SK-N-DZ (cell line): ENCODE measurements around the gene ZNF609.

ENCODE experiments used
- DNase-seq: peaks from one replicate; pipeline ENCODE4 v3.0.0-alpha.2; 2015; ENCODE audit warnings: low spot score

ZNF609 gene

DNA sequence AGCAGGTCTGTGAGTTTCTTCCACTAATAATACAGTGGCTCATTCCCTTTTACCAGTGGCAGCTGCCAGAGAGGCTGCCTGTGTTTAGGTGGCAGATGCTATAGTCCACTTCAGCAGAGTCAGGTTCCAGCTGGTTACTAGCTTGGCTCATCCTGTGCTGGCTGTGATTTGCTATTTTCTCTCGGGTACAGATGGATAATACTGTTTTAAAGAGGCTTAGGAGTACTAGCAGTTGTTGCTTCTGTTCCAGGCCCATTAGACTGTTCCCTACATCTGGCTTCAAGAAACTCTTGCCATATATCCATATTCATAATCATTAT, 41.0 kb downstream of the ZNF609 start:
- no peak for DNase-seq

DNA sequence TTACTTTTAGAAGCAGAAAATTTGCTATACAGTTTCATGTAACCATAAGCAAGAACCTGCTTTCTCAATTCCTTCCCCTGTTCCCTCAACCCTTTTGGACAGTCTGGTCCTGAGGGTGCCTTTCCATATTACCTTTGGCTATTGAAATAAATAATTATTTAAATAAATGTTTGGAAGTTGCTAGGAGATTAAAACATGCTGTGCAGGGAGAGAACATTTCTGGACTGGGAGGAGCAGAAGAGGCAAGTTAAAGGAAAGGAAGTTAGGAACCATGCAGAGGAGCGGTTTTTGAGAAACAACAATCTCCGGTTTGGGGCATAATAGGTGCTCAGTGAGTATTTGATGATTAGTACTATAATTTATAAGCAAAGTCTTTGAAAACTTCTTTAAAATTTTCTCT, 41.8 kb downstream of the ZNF609 start:
- DNase-seq: no peak

DNA sequence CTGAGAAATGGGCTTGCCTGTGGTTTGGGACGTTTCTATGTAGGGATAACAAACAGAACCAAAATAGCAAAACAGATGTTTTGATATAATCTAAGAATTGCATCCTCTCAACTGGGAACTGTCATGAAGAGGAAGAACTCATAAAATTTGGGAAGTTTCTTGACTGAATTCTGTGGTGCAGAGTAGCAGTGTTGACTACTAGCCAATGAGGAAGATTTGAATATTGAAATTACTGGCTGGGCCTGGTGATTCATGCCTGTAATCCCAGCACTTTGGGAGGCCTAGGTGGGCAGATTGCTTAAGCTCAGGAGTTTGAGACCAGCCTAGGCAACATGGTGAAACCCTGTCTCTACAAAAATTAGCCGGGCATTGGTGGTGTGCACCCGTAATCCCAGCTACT, 42.2 kb downstream of the ZNF609 start:
- DNase-seq: no peak

DNA sequence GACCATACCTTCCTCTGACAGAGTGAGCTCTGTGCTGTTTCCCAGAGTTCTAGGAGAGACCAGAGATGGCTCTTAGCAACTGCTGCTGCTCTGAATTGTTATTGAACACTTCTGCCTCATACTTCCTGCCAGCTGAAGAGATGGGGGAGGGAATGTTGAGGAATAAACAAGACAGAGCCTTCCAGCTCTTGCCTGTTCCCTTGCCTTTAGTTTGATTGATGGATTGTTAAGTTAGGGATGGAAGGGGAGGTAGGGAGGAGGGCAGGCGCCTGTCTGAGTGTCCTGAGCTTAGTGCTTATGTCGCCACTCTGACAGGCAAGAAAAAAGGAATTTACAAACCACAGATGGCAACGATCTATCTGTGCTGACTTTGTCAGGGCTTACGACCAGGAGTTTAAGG, 42.8 kb downstream of the ZNF609 start:
- no peak for DNase-seq

DNA sequence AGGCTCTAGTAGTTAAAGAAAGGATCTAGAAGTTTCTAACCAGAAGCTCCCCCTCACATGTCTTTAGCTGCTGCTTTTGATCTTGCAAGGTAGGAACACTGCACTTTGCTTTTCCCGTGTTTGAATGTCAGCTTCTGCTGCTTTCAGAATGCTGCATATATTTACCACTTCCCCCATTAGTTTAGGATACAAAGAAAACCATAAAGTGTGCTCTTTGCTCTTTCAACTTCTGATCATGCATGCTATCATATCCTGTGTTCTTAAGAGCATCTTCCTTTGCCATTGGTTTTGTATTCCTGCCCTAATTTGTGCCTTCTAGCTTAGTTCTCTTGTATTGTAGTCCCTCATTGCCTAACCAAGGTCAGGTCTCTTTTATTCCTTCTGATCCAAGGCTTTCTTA, 43.3 kb downstream of the ZNF609 start:
- DNase-seq: no peak

DNA sequence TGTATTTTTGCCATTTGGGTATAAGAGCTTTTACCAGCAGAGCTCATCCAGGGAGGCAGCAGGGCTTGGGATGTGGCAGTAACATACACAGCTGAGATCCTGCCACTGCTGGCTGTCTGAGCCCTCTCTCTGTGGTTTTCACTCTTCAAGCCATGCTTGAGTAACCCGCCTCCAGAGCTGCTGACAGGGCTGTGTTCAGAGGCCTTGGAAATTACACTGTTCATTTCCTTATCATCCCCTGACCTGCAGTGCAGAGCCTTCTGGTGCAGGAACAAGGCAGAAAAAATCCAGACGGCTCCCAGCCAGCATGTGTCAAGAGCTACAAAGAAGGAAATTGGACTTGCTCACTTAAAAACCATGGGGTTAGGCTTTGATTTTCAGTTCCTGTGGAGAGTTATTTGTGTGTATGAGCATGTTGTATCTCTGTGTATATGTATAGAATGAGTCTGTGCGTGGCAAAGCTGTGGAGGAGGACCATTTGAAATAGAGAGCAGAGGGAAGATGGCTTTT, 47.0 kb downstream of the ZNF609 start:
- DNase-seq: peak; percentile 67

DNA sequence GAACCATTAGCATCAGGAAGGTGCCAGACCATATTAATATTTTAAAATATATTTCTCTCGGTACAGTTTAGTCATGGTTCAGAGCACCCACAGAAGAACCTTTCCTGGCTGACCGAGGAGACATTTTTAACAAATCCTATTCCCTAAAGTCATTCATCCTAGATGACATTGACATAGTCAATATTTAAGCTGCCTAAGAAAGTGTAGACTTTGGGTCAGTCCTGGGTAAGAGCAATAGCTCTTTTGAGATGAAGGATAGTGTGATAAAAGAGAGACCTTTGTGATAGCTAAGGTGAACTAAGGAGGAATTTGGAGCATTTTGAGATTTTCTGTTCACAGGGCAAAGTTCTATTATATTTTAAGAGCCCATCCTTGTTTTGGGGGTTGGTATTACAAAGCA, 47.5 kb downstream of the ZNF609 start:
- no peak for DNase-seq

DNA sequence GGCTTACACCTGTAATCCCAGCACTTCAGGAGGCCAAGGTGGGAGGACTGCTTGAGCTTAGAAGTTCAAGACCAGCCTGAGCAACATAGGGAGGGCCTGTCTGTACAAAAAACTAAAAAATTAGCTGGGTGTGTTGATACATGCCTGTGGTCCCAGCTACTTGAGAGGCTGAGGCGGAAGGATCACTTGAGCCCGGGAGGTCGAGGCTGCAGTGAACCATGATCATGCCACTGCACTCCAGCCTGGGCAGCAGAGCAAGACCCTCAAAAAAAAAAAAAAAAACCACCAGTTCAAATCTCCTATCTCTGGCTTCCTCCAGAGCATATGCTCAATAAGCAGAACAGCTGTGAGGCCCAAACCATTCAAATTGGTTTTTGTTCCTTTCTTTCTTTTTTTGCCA, 53.4 kb downstream of the ZNF609 start:
- no peak for DNase-seq

DNA sequence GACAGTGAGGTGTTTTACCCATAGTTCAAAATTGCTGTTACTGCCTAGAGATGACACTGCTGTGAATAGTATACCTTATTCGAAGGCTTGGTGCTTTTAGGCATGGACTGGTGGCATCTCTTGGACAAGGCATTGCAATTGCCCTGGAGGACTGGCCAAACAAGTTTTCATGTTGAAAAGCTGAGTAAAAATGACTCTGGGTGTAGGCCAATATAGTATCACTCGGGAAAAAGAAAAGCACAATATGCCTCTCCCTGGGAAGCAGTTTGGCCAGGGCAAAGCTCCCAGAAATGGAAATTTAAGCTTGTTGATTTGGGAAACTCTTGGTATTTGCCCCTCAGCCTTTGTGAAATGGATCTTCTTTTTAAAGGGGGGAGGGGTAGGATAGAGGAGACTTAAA, 54.8 kb downstream of the ZNF609 start:
- no peak for DNase-seq

DNA sequence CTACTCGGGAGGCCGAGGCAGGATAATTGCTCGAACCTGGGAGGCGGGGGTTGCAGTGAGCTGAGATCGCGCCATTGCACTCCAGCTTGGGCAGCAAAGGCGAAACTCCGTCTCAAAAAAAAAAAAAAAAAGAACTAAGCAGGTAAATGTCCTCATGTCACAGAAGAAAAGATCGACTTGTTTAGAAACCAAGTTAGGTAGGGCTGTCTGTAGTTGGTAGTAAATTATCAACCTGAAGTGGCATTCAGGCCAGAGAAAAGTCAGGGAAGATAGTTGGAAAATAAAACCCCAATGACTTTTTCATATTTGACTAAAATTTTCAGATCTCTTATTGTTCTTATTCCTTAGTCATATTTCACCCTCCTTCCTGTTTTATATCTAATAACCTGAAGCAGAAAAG, 55.4 kb downstream of the ZNF609 start:
- no peak for DNase-seq

DNA sequence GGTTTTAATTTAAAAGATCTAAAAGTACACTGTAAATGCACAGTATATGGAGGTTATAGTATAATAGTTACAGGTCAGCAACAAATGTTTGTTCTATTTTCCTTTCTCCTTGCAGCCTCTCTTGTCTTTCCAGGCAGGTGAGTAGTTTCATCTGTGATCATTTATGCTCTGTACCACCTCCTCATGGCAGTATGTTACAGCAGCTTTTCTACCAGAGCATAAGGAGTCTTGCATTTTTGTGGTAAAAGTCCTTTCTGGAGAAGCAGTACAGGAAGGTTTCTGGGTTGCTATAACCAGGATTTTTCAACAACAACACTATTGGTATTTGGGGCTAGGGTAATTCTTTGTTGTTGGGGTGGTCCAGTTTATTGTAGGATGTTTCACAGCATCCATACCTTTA, 59.5 kb downstream of the ZNF609 start:
- no peak for DNase-seq

DNA sequence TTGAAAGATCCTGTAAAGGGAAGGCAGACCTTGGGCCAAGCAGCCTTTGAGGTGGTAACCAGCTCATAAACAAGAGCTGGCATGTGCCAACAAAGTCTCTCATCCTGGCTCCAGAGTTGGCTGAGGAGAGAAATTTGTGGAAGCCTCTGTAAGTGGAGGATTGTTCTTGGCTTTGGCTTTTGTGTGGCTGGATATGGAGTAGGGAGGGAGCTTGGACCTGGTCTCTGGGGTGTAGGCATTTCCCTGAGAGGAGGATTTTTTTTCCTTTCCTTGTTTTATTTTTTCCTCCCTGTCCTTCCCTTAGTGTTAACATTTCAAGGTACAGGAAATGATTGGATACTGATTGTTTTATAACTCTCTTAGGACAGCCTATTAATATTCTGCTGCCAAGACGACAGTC, 60.8 kb downstream of the ZNF609 start:
- no peak for DNase-seq

DNA sequence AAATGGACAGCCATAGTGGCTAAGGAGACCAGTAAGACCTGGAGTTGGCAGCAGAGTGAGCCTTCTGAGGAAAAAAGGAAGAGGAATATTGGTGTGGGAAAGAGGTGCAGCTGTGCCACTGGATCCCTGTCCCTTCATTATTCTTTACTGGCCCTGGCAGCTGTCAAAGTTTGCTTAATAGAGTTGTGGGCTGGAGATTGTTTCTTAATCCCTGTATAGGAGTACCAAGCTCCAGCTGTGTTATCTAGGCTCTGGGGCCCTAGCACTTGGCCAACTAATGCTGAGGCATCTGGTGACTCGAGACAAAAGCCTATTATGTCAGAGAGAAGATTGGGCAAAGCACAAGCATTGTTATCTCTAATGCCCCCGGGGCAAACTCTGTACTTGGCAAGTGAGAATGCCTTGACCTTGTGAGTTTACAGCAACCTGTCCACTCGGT, 61.4 kb downstream of the ZNF609 start:
- peak; percentile 15 for DNase-seq

DNA sequence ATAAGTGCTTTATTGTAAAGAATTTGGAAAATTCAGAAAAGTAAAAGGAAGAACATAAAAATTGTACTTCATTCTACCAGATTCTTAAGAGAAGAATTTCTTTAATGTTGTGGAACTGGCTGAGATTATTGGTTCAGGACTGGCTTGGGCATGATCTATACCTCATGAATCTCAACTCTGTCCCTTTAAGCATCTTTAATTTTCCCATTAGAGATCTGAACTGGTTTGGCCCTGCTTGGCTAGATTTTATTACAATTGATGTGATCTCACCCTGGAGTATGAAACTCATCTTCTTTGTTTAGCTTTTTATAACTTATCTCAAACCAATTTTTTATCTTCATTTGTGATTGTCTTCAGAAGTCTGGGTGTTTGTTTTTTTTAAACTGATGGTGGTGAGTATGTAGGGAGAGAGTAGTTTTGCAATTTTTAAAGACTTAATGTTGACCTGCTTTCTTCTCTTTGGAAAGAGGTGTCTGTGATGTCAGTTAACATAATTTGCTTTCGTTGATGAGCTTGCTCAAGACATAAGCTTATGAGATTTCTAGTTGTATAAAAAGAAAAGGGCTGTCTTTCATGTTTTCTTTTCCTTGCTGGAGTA, 61.9 kb downstream of the ZNF609 start:
- no peak for DNase-seq

DNA sequence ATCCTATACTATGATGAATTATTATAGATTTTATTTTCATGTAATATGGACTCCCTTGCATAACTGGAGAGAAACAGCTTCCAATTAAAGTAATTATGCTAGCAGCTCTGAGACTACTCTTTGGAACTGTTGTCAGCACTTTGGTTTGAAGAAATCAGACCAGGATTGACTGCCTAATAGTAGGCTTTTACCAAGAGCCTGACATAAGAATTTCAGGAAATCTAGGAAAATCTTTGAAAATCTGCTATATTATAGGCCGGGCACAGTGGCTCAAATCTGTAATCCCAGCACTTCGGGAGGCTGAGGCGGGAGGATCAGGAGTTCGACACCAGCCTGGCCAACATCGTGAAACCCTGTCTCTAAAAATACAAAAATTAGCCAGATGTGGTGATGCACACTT, 62.9 kb downstream of the ZNF609 start:
- DNase-seq: no peak

DNA sequence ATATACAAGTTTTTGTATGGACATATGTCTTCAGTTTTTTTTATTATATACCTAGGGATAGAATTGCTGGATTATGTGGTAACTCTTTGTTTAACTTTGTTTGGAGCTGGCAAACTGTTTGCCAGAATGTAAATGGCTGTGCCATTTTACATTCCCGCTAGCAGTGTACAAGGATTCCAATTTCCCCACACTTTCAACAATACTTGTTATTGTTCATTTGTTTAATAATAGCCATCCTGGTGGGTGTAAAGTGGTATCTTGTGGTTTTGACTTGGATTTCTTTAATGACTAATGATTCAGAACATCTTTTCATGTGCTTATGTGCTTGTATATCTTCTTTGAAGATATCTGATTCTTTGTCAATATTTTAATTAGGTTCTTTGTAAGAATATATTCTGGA, 64.4 kb downstream of the ZNF609 start:
- DNase-seq: no peak

DNA sequence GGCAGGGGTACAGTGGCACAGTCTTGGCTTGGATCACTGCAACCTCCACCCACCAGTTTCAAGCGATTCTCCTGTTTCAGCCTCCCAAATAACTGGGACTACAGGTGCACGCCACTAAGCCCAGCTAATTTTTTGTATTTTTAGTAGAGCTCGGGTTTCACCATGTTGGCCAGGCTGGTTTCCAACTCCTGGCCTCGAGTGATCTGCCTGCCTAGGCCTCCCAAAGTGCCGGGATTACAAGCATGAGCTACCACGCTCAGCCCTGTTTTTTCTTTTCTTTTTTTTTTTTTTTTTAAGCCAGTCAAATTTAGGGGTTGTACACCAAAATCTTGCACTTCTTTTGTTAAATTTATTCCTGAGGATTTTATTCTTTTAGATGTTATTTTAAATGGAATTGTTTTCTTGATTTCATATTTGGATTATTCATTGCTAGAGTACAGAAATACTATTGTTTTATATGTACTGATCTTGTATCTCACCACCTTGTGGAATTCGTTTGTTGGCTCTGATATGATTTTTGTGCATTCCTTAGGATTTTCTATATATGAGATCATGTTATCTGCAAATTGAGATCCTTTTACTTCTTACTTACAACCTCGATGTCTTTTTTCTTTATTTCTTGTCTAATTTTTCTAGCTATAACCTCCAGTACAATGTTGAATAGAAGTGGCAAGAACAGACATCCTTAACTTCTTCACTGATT, 65.6 kb downstream of the ZNF609 start:
- DNase-seq: no peak

DNA sequence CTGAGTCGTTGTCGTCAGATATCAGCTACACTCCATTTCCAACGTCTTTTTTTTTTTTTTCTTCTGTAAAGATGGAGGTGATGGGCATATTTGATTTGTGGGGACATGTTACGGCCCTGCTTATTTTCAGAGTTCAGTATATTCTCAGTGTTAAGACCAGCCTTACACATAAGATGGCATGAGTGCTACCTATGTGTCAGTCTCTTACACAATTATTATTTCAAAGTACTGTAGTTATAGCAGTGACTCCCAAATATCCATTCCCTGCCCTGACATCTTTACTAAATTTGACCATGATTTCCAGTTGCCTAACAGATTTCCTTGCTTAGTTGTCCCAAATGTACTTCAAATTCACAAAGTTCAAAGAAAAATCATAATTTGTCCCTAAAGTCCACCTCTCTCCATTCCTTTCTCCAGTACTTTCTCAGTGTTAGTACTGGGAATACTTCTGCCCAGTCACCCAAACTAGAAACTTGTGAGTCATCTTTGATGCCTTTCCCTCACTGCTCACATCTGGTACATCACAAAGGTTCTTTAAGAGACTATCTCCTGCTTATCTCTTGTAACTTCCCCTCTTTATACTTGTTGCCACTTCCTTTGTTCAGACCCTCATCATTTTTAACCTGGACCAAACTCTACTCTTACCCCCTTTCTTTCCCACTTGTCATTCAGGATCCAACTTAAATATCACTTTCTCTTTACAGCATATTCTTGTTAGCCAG, 67.0 kb downstream of the ZNF609 start:
- DNase-seq: no peak

DNA sequence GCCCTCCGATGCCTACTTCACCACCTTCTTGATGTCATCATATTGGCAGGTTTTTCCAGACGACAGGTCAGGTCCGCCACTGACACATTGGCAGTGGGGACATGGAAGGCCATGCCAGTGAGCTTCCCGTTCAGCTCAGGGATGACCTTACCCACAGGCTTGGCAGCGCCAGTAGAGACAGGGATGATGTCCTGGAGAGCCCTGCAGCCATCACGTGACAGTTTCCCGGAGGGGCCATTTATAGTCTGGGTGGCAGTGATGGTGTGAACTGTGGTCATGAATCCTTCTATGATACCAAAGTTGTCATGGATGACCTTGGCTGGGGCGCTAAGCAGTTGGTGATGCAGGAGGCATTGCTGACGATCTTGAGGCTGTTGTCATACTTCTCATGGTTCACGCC, 68.5 kb downstream of the ZNF609 start:
- no peak for DNase-seq

DNA sequence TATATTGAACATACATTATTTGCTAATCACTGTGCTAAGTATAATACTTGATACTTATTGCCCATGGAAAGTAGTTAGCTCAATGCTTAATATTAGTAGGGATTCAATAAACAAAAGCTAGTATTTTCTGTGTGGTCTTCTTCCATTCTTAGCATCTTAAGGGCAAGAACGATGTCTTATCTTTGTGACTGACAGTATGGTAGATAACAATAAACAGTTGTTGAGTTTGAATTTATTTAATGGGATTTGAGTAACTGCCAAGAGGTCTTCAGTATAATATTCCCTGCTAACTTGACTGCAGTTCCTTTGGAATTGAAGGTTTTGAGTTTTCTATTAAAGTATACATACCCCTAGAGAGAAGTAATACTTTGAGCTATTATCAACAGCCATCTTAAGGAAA, 70.1 kb downstream of the ZNF609 start:
- no peak for DNase-seq

DNA sequence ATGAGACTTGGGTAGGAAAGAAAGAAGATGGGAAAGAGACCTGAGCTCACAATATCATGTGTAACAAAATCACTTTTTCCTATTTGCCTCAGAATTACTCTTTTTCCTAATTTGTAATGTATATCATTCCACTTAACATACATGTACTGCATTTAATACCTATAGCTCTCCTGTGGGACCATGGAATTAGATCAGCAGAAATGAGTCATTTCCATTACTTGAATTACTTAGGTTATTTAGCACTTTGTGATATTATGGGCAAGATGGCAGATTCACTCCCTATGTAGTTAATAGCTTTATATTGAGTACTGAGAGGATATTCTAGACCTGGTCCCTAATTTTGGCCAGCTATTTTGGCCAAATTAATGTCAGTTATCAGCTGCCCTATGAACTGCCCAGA, 70.5 kb downstream of the ZNF609 start:
- DNase-seq: no peak

DNA sequence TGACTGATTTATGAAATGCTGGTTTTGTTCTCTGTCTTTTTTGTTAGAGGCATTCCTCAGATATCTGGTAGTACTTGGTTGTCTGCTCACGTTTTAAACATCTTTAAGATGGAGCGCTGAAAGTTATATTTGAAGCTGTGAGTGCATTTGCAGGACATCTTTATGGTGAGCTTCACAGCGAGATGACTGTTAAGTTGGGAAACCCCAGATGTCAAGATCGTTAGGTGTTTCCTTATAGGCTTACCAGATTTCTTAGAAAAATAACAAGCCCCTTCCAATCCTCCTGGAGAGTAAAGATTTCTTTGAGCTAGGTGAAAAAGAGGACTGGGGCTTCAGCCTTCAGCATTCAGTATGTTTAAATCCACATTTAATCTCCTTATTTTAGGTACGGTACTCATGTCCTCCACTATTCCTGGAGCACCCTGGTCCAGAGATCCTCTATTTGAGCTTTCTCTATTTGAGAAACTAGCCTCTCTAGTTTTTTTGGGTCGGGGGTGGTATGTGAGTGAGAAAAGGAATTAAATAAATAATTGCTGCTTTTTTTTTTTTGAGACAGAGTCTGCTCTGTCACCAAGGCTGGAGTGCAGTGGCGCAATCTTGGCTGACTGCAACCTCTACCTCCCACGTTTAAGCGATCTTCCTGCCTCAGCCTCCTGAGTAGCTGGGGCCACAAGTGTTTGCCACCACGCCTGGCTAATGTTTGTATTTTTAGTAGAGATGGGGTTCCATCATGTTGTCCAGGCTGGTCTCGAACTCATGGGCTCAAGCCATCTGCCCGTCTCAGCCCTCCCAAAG, 72.3 kb downstream of the ZNF609 start:
- DNase-seq: no peak
